SIG-M5 treated with dmso at 0.1 percent for 504 hours (cell line): Measurements from ENCODE around the gene CAD.

Experiments used
- DNase-seq: peaks from one replicate; lab custom pipeline; 2025; ENCODE audit not compliant: unreplicated experiment; lab: John Stamatoyannopoulos, UW

CAD gene

GRCh38 chr2:27278010-27278409, 60.8 kb downstream of the CAD start:
- DNase-seq = no peak

- no peak for DNase-seq
These were observed 63.7 kb downstream of the CAD start for GRCh38 chr2:27280826-27281225.

GRCh38 chr2:27281442-27281841, 64.3 kb downstream of the CAD start:
- no peak for DNase-seq

- no peak for DNase-seq
These were observed 64.8 kb downstream of the CAD start, which contains the start of gene TRIM54 for GRCh38 chr2:27281855-27282559. Gene TRIM54, plus strand, starts transcription at chr2:27282429. Its CDS starts 303 bp downstream, at chr2:27282732.

GRCh38 chr2:27282892-27283291, 65.7 kb downstream of the CAD start:
- DNase-seq = no peak

- no peak for DNase-seq
These were observed 67.8 kb downstream of the CAD start for GRCh38 chr2:27284996-27285395.

GRCh38 chr2:27285481-27285880, 68.3 kb downstream of the CAD start:
- no peak for DNase-seq

GRCh38 chr2:27288610-27289009, 71.4 kb downstream of the CAD start:
- no peak for DNase-seq

- no peak for DNase-seq
These were observed 73.4 kb downstream of the CAD start for GRCh38 chr2:27290549-27290948.

- DNase-seq = no peak
These were observed 74.7 kb downstream of the CAD start for GRCh38 chr2:27291865-27292264.
